ENCODE measurements around the gene RBFOX2. TPM values are rescaled to one million over a fixed set of nuclear protein-coding genes. Genes with fewer than 3 reads are reported as not detected.
A peak's percentile ranks its signal among the peaks of the same experiment; 100 is the strongest.

RBFOX2 gene
- total and polyA plus RNA-seq, 2 experiments from 2014 or later: 88.8 to 131 TPM

DNA sequence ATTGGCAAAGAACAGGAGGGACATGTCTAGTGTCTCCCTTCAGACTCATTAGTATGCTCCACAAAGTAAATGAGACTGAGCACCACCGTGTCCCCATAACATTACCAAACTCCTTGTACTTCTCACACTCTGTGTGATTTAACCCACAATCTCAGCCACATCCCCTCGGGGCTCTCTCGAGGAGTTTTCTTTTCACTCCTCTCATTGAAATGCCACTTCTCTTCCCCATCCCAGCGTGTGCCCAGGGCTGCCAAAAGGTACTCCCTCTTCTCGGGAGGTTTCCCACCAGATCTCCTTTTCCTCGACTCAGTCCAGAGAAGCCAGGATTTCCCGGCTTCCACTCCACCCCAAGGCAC is 1.1 kb downstream of the RBFOX2 start:
- H4K20me1 ChIP-seq (replicated peaks; ENCODE audit: insufficient read depth): peaks cover 15% of the 10 kb centered on the region; the same call in 1 of the 2 replicates
- H2AFZ ChIP-seq: peak overlapping the region; percentile 83
- peaks cover 55% of the 10 kb centered on the region for H3K79me2 ChIP-seq (replicated peaks; ENCODE audit: insufficient read depth)
- H3K9me3 Mint-ChIP-seq: no peaks in the 10 kb centered on the region
- H3K27me3 ChIP-seq (ENCODE audit: insufficient read depth): no peaks in the 10 kb centered on the region
- H3K36me3 ChIP-seq (ENCODE audit: insufficient read depth): no peaks in the 10 kb centered on the region
- no peak for DNase-seq (ENCODE audit: low spot score)
- H3K36me3 Mint-ChIP-seq (ENCODE audit: low read depth): peaks cover 5% of the 10 kb centered on the region; the same call in 1 of the 3 replicates
- peaks cover 18% of the 10 kb centered on the region for H3K4me1 ChIP-seq (ENCODE audit: insufficient read depth)
- H3K27me3 Mint-ChIP-seq (ENCODE audit: insufficient read depth, low read depth, poor library complexity): peaks cover 18% of the 10 kb centered on the region
- H3K9me2 ChIP-seq (ENCODE audit: insufficient read depth): no peaks in the 10 kb centered on the region
- no peak for TF ChIP-seq EZH2phosphoT487 (IDR thresholded peaks at IDR 0.05; ENCODE audit: unreplicated experiment)
- TF ChIP-seq ZNF114 (CRISPR knock-in tag; IDR thresholded peaks at IDR 0.05): no peak
- TF ChIP-seq CREB1 (CRISPR knock-in tag; IDR thresholded peaks at IDR 0.05; ENCODE audit: low read depth): no peak
- peak overlapping the region; percentile 72; the same call in 1 of the 2 replicates for H3K27ac ChIP-seq (ENCODE audit: low read depth)
- H3F3A ChIP-seq (replicated peaks; ENCODE audit: low read depth): no peaks in the 10 kb centered on the region
- H3K4me3 Mint-ChIP-seq: peak overlapping the region; percentile 92
- peak; percentile 6 for ATAC-seq
- peak overlapping the region; percentile 99 for H3K4me2 ChIP-seq
- peak overlapping the region; percentile 83 for H3K27ac Mint-ChIP-seq
- peaks cover 28% of the 10 kb centered on the region for H3K4me1 Mint-ChIP-seq
- peak overlapping the region; percentile 94 for H3K4me3 ChIP-seq

DNA sequence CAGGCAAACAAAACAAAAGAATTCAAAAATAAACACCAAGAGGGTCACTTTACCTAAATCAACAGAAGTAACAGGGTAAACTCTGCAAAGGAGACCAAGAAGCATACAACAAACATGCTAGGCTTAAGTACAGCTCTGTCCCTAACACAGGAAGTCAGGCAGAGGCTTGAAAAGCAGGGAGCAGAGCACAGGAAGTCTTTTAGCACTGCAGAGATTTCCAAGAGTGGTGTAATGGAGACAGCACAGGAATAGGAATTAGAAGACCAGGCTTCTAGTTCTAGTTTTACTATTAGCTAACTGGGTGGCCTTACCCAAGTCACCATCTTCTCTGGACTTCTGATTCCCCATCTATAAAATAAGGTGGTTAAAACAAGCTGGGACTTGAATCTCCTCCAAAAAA is 1.9 kb downstream of the RBFOX2 start:
- Mint-ChIP-seq H3K27me3 (ENCODE audit: insufficient read depth, low read depth, poor library complexity) (peaks cover 17% of the 10 kb centered on the region), H3K4me3 (peak overlapping the region; percentile 92), H3K4me1 (peaks cover 35% of the 10 kb centered on the region), H3K36me3 (ENCODE audit: low read depth) (peaks cover 8% of the 10 kb centered on the region; the same call in 2 of the 3 replicates), H3K9me3 (no peaks in the 10 kb centered on the region; the same call in 2 of the 3 replicates), H3K27ac (peak overlapping the region; percentile 36; the same call in 1 of the 2 replicates)
- H3K27ac ChIP-seq (ENCODE audit: low read depth): peak overlapping the region; percentile 48; the same call in 1 of the 2 replicates
- peaks cover 15% of the 10 kb centered on the region; the same call in 1 of the 2 replicates for H4K20me1 ChIP-seq (replicated peaks; ENCODE audit: insufficient read depth)
- no peaks in the 10 kb centered on the region for H3K9me2 ChIP-seq (ENCODE audit: insufficient read depth)
- DNase-seq (ENCODE audit: low spot score) (peak; percentile 61), ATAC-seq (no peak)
- peak overlapping the region; percentile 99 for H3K4me2 ChIP-seq
- peaks cover 63% of the 10 kb centered on the region for H3K79me2 ChIP-seq (replicated peaks; ENCODE audit: insufficient read depth)
- H3K27me3 ChIP-seq (ENCODE audit: insufficient read depth): no peaks in the 10 kb centered on the region
- no peaks in the 10 kb centered on the region for H3K36me3 ChIP-seq (ENCODE audit: insufficient read depth)
- H3F3A ChIP-seq (replicated peaks; ENCODE audit: low read depth): no peaks in the 10 kb centered on the region
- peak overlapping the region; percentile 94 for H3K4me3 ChIP-seq
- H2AFZ ChIP-seq: no peak overlapping the region
- H3K4me1 ChIP-seq (ENCODE audit: insufficient read depth): peaks cover 22% of the 10 kb centered on the region
- TF ChIP-seq ZNF114 (CRISPR knock-in tag; IDR thresholded peaks at IDR 0.05): no peak
- no peak for TF ChIP-seq EZH2phosphoT487 (IDR thresholded peaks at IDR 0.05; ENCODE audit: unreplicated experiment)
- TF ChIP-seq, protein P1, sequence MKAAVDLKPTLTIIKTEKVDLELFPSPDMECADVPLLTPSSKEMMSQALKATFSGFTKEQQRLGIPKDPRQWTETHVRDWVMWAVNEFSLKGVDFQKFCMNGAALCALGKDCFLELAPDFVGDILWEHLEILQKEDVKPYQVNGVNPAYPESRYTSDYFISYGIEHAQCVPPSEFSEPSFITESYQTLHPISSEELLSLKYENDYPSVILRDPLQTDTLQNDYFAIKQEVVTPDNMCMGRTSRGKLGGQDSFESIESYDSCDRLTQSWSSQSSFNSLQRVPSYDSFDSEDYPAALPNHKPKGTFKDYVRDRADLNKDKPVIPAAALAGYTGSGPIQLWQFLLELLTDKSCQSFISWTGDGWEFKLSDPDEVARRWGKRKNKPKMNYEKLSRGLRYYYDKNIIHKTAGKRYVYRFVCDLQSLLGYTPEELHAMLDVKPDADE (IDR thresholded peaks at IDR 0.05): no peak
- TF ChIP-seq, protein P2, sequence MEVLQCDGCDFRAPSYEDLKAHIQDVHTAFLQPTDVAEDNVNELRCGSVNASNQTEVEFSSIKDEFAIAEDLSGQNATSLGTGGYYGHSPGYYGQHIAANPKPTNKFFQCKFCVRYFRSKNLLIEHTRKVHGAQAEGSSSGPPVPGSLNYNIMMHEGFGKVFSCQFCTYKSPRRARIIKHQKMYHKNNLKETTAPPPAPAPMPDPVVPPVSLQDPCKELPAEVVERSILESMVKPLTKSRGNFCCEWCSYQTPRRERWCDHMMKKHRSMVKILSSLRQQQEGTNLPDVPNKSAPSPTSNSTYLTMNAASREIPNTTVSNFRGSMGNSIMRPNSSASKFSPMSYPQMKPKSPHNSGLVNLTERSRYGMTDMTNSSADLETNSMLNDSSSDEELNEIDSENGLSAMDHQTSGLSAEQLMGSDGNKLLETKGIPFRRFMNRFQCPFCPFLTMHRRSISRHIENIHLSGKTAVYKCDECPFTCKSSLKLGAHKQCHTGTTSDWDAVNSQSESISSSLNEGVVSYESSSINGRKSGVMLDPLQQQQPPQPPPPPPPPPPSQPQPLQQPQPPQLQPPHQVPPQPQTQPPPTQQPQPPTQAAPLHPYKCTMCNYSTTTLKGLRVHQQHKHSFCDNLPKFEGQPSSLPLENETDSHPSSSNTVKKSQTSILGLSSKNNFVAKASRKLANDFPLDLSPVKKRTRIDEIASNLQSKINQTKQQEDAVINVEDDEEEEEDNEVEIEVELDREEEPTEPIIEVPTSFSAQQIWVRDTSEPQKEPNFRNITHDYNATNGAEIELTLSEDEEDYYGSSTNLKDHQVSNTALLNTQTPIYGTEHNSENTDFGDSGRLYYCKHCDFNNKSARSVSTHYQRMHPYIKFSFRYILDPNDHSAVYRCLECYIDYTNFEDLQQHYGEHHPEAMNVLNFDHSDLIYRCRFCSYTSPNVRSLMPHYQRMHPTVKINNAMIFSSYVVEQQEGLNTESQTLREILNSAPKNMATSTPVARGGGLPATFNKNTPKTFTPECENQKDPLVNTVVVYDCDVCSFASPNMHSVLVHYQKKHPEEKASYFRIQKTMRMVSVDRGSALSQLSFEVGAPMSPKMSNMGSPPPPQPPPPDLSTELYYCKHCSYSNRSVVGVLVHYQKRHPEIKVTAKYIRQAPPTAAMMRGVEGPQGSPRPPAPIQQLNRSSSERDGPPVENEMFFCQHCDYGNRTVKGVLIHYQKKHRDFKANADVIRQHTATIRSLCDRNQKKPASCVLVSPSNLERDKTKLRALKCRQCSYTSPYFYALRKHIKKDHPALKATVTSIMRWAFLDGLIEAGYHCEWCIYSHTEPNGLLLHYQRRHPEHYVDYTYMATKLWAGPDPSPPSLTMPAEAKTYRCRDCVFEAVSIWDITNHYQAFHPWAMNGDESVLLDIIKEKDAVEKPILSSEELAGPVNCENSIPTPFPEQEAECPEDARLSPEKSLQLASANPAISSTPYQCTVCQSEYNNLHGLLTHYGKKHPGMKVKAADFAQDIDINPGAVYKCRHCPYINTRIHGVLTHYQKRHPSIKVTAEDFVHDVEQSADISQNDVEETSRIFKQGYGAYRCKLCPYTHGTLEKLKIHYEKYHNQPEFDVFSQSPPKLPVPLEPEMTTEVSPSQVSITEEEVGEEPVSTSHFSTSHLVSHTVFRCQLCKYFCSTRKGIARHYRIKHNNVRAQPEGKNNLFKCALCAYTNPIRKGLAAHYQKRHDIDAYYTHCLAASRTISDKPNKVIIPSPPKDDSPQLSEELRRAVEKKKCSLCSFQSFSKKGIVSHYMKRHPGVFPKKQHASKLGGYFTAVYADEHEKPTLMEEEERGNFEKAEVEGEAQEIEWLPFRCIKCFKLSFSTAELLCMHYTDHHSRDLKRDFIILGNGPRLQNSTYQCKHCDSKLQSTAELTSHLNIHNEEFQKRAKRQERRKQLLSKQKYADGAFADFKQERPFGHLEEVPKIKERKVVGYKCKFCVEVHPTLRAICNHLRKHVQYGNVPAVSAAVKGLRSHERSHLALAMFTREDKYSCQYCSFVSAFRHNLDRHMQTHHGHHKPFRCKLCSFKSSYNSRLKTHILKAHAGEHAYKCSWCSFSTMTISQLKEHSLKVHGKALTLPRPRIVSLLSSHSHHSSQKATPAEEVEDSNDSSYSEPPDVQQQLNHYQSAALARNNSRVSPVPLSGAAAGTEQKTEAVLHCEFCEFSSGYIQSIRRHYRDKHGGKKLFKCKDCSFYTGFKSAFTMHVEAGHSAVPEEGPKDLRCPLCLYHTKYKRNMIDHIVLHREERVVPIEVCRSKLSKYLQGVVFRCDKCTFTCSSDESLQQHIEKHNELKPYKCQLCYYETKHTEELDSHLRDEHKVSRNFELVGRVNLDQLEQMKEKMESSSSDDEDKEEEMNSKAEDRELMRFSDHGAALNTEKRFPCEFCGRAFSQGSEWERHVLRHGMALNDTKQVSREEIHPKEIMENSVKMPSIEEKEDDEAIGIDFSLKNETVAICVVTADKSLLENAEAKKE (CRISPR knock-in tag; IDR thresholded peaks at IDR 0.05): no peak
- TF ChIP-seq, protein P3, sequence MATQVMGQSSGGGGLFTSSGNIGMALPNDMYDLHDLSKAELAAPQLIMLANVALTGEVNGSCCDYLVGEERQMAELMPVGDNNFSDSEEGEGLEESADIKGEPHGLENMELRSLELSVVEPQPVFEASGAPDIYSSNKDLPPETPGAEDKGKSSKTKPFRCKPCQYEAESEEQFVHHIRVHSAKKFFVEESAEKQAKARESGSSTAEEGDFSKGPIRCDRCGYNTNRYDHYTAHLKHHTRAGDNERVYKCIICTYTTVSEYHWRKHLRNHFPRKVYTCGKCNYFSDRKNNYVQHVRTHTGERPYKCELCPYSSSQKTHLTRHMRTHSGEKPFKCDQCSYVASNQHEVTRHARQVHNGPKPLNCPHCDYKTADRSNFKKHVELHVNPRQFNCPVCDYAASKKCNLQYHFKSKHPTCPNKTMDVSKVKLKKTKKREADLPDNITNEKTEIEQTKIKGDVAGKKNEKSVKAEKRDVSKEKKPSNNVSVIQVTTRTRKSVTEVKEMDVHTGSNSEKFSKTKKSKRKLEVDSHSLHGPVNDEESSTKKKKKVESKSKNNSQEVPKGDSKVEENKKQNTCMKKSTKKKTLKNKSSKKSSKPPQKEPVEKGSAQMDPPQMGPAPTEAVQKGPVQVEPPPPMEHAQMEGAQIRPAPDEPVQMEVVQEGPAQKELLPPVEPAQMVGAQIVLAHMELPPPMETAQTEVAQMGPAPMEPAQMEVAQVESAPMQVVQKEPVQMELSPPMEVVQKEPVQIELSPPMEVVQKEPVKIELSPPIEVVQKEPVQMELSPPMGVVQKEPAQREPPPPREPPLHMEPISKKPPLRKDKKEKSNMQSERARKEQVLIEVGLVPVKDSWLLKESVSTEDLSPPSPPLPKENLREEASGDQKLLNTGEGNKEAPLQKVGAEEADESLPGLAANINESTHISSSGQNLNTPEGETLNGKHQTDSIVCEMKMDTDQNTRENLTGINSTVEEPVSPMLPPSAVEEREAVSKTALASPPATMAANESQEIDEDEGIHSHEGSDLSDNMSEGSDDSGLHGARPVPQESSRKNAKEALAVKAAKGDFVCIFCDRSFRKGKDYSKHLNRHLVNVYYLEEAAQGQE (IDR thresholded peaks at IDR 0.05; ENCODE audit: unreplicated experiment): no peak
- TF ChIP-seq, protein P4, sequence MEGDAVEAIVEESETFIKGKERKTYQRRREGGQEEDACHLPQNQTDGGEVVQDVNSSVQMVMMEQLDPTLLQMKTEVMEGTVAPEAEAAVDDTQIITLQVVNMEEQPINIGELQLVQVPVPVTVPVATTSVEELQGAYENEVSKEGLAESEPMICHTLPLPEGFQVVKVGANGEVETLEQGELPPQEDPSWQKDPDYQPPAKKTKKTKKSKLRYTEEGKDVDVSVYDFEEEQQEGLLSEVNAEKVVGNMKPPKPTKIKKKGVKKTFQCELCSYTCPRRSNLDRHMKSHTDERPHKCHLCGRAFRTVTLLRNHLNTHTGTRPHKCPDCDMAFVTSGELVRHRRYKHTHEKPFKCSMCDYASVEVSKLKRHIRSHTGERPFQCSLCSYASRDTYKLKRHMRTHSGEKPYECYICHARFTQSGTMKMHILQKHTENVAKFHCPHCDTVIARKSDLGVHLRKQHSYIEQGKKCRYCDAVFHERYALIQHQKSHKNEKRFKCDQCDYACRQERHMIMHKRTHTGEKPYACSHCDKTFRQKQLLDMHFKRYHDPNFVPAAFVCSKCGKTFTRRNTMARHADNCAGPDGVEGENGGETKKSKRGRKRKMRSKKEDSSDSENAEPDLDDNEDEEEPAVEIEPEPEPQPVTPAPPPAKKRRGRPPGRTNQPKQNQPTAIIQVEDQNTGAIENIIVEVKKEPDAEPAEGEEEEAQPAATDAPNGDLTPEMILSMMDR (conservative IDR thresholded peaks at IDR 0.05; ENCODE audit: low read depth in 2 of 2): no peak
- no peak for TF ChIP-seq ZNF331 (CRISPR knock-in tag; IDR thresholded peaks at IDR 0.05; ENCODE audit: low read depth)

Data from GM23338 (cell line).